Spleen (tissue), 11 donors: ENCODE results near the gene LDB2. TPM values are rescaled to one million over a fixed set of nuclear protein-coding genes. Genes with fewer than 3 reads are reported as not detected.

Source experiments
- DNase-seq: peaks from one replicate; pipeline ENCODE4 v3.0.0-alpha.2; 2020
- H3K27ac ChIP-seq, 8 donors: fragments of 200-600 bp; sonication (generic) in 7 of 8; 1 replicate in 4 of 8; 2 replicates in 4 of 8; pipeline versions ENCODE4 v1.5.0 to v1.8.0; 2016 to 2021; ENCODE audit warnings: inconsistent platforms in 4 of 8, mild to moderate bottlenecking in 4 of 8, moderate library complexity in 1 of 8
- H3K27me3 ChIP-seq, 7 donors: fragments of 200-600 bp; sonication (generic) in 6 of 7; replicated peaks in 1 of 7; 1 replicate in 4 of 7; 2 replicates in 3 of 7; pipeline versions ENCODE4 v1.5.0 to v1.8.0; 2016 to 2021; ENCODE audit warnings: inconsistent platforms in 3 of 7, mild to moderate bottlenecking in 1 of 7
- H3K36me3 ChIP-seq, 6 donors: fragments of 200-600 bp; sonication (generic) in 5 of 6; 1 replicate in 4 of 6; 2 replicates in 2 of 6; pipeline versions ENCODE4 v1.5.0 to v1.8.0; 2016 to 2021; ENCODE audit warnings: inconsistent platforms in 2 of 6
- H3K4me1 ChIP-seq, 6 donors: fragments of 200-600 bp; sonication (generic) in 5 of 6; 1 replicate in 3 of 6; 2 replicates in 3 of 6; pipeline versions ENCODE4 v1.5.0 to v1.8.0; 2016 to 2021; ENCODE audit warnings: inconsistent platforms in 3 of 6
- H3K4me3 ChIP-seq, 8 donors: fragments of 200-600 bp; sonication (generic) in 7 of 8; 1 replicate in 4 of 8; 2 replicates in 4 of 8; pipeline versions ENCODE4 v1.5.0 to v1.8.0; 2016 to 2021; ENCODE audit warnings: inconsistent platforms in 4 of 8, mild to moderate bottlenecking in 4 of 8, moderate library complexity in 2 of 8
- H3K9me3 ChIP-seq, 8 donors: fragments of 200-600 bp; sonication (generic) in 7 of 8; 1 replicate in 4 of 8; 2 replicates in 4 of 8; pipeline versions ENCODE4 v1.5.0 to v1.8.0; 2016 to 2021; ENCODE audit warnings: inconsistent platforms in 4 of 8
- CTCF ChIP-seq, 11 experiments: fragments of 200-600 bp in 7 of 11; fragments of 450-650 bp in 4 of 11; sonication (generic) in 4 of 11; IDR thresholded peaks in 8 of 11; conservative IDR thresholded peaks in 3 of 11; 1 replicate in 7 of 11; 2 replicates in 4 of 11; pipeline versions ENCODE4 v1.4.0 to v1.8.0; 2016 to 2021; ENCODE audit warnings: antibody characterized with exemption in 11 of 11, inconsistent platforms in 4 of 11, mild to moderate bottlenecking in 1 of 11
- POLR2A ChIP-seq, 3 donors: fragments of 450-650 bp; IDR thresholded peaks; one replicate each; pipeline ENCODE4 v1.5.1; 2017; ENCODE audit warnings: antibody characterized with exemption in 3 of 3, mild to moderate bottlenecking in 1 of 3
- POLR2AphosphoS5 ChIP-seq, 3 donors: sonication (generic); formaldehyde crosslinking; IDR thresholded peaks; one replicate each; pipeline ENCODE4 v1.5.1; 2017; ENCODE audit warnings: antibody characterized with exemption in 3 of 3
- WGBS, 5 donors: extraction: QIAGEN DNeasy Blood & Tissue Kit in 3 of 5; methylation state at CpG; one replicate each; pipeline versions ENCODE4 v1.1.5 to v1.1.7; 2013 to 2018; 5-methylcytosine and 5-hydroxymethylcytosine counted together
- intact Hi-C: fragments of 100-400 bp; cut with DNase I; formaldehyde crosslinking; loops from one replicate; pipeline ENCODE4 v1.15.0; 2023; ENCODE audit warnings: low total_unique reads
- polyA plus RNA-seq, 3 donors: library from polyadenylated mRNA; stranded (reverse); fragments of 200-250 nt; gene quantifications; one replicate each; pipeline ENCODE4 v1.2.1, GENCODE V29; 2013
- total RNA-seq, 7 donors: library from RNA; depleted of rRNA in 3 of 7; stranded (reverse); fragments of >200 nt in 3 of 7; fragmentation: NEBNext Ultra II Directional in 4 of 7; extraction: Animal tissue kit (Norgen Biotek cat#: 25700) in 4 of 7; gene quantifications; one replicate each; pipeline versions ENCODE4 v1.1.0 to v1.2.1, GENCODE V29; 2016 to 2021
- donor health status: healthy with polysubstance abuse.
- donor health status: DM: no; HTN: no; CAD: no; lungs with moderate emphysema.
- donor health status: DM: no; HTN: no; CAD: no.
- donor health status: Bipolar disorder and iron deficiency.
- donor health status: healthy.
- donor health status: DM: no; HTN: no; CAD: no.
- donor health status: DM: yes; HTN: yes; CAD: no.

LDB2 gene
- total and polyA plus RNA-seq, 10 donors, result 24.1 to 257 (median 142) TPM

- Histone ChIP-seq H3K4me3 (no peak overlapping the region), H3K36me3 (peaks cover 0 to 9% (median 0%) of the 10 kb centered on the region in 6 donors), H3K9me3 (no peaks in the 10 kb centered on the region), H3K4me1 (no peaks in the 10 kb centered on the region), H3K27ac (no peak overlapping the region), H3K27me3 (no peaks in the 10 kb centered on the region)
- intact Hi-C loops, result no loop called here
- 73 to 93% (median 80%) methylated on average over 1 of the region's 1 CpG for WGBS, 5 donors
- no peak for TF ChIP-seq CTCF (IDR thresholded peaks at IDR 0.05 in 8 of 11, conservative IDR thresholded peaks at IDR 0.05 in 3 of 11)
- TF ChIP-seq POLR2AphosphoS5 (IDR thresholded peaks at IDR 0.05), result no peak
- TF ChIP-seq POLR2A (IDR thresholded peaks at IDR 0.05), result no peak
- no peak for DNase-seq
Observed at GRCh38 chr4:16588149-16588548, 310.3 kb downstream of the LDB2 start.

- H3K27ac ChIP-seq, result no peak overlapping the region
- H3K4me1 ChIP-seq, result no peaks in the 10 kb centered on the region
- TF ChIP-seq CTCF (IDR thresholded peaks at IDR 0.05 in 8 of 11, conservative IDR thresholded peaks at IDR 0.05 in 3 of 11) (no peak), POLR2AphosphoS5 (IDR thresholded peaks at IDR 0.05) (peak in 1 of 3 donors; percentile 7)
- no peak overlapping the region for H3K4me3 ChIP-seq
- no peak for DNase-seq
- H3K27me3 ChIP-seq, result no peaks in the 10 kb centered on the region
- 82 to 97% (median 93%) methylated on average over 4 to 7 of the region's 7 CpGs for WGBS, 5 donors
- H3K36me3 ChIP-seq, result peaks cover 0 to 19% (median 0%) of the 10 kb centered on the region in 6 donors
- intact Hi-C loops, result no loop called here
- no peaks in the 10 kb centered on the region for H3K9me3 ChIP-seq
Observed at GRCh38 chr4:16585053-16585452, 313.4 kb downstream of the LDB2 start.

GRCh38 chr4:16583764-16584163 lies 314.7 kb downstream of the LDB2 start:
- TF ChIP-seq POLR2AphosphoS5 (IDR thresholded peaks at IDR 0.05) (no peak), CTCF (IDR thresholded peaks at IDR 0.05 in 8 of 11, conservative IDR thresholded peaks at IDR 0.05 in 3 of 11) (no peak), POLR2A (IDR thresholded peaks at IDR 0.05) (no peak)
- H3K36me3 ChIP-seq, result peaks cover 0 to 19% (median 0%) of the 10 kb centered on the region in 6 donors
- WGBS, 5 donors, result 79 to 94% (median 88%) methylated on average over 8 of the region's 8 CpGs
- no peaks in the 10 kb centered on the region for H3K4me1 ChIP-seq
- no peak for DNase-seq
- no peaks in the 10 kb centered on the region for H3K27me3 ChIP-seq
- no peaks in the 10 kb centered on the region for H3K9me3 ChIP-seq
- no peak overlapping the region for H3K4me3 ChIP-seq
- intact Hi-C loops, result no loop called here
- no peak overlapping the region for H3K27ac ChIP-seq

GRCh38 chr4:16582526-16582925 lies 315.9 kb downstream of the LDB2 start:
- H3K27ac ChIP-seq, result no peak overlapping the region
- no peaks in the 10 kb centered on the region for H3K27me3 ChIP-seq
- H3K9me3 ChIP-seq, result no peaks in the 10 kb centered on the region
- peaks cover 0 to 17% (median 0%) of the 10 kb centered on the region in 6 donors for H3K36me3 ChIP-seq
- no peak overlapping the region for H3K4me3 ChIP-seq
- intact Hi-C loops, result no loop called here
- WGBS, 5 donors, result 92 to 98% (median 95%) methylated on average over 10 of the region's 10 CpGs
- no peak for DNase-seq
- TF ChIP-seq CTCF (IDR thresholded peaks at IDR 0.05 in 8 of 11, conservative IDR thresholded peaks at IDR 0.05 in 3 of 11) (no peak), POLR2AphosphoS5 (IDR thresholded peaks at IDR 0.05) (no peak), POLR2A (IDR thresholded peaks at IDR 0.05) (no peak)
- no peaks in the 10 kb centered on the region for H3K4me1 ChIP-seq
